GM21737 (cell line): ENCODE measurements around the gene DBP.
"Not testable (repeated sequence)": the region's sequence is repeated elsewhere in the genome, so short reads cannot be mapped to it uniquely, and the experiment has no call there.

Source experiments
- ATAC-seq: cut with Tn5 transposase; IDR thresholded peaks from one replicate; pipeline ENCODE4 v1.9.1; 2021; ENCODE audit warnings: mild to moderate bottlenecking, moderate library complexity; ENCODE audit not compliant: unreplicated experiment

Gene DBP, protein sequence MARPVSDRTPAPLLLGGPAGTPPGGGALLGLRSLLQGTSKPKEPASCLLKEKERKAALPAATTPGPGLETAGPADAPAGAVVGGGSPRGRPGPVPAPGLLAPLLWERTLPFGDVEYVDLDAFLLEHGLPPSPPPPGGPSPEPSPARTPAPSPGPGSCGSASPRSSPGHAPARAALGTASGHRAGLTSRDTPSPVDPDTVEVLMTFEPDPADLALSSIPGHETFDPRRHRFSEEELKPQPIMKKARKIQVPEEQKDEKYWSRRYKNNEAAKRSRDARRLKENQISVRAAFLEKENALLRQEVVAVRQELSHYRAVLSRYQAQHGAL

GRCh38 chr19:48636859-48637448 is at the start of gene DBP:
Gene DBP (minus strand): TSS chr19:48637379. CDS start chr19:48636994, 385 bp downstream.
- no peak for ATAC-seq

- not testable (repeated sequence) for ATAC-seq
Observed at GRCh38 chr19:48686637-48687036, 49.5 kb upstream of the DBP start.

DNA sequence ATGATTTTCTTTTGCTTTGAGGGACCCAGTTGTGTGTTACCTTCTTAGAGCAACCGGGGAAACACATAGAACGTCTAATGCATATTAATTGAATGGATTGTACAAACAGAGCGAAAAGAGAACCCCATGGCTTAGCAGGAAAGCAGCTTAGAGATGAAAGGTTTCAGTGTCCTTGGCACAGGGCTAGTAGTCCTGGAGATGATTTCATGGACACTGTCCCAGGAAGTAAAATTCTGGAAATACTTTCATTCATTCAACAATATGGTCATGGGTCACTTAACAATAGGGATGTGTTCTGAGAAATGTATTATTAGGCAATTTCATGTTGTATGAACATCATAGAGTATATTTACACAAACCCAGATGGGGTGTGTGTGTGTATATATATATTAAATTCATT is 48.9 kb upstream of the DBP start:
- no peak for ATAC-seq

GRCh38 chr19:48685583-48685982 is 48.4 kb upstream of the DBP start:
- ATAC-seq = no peak

DNA sequence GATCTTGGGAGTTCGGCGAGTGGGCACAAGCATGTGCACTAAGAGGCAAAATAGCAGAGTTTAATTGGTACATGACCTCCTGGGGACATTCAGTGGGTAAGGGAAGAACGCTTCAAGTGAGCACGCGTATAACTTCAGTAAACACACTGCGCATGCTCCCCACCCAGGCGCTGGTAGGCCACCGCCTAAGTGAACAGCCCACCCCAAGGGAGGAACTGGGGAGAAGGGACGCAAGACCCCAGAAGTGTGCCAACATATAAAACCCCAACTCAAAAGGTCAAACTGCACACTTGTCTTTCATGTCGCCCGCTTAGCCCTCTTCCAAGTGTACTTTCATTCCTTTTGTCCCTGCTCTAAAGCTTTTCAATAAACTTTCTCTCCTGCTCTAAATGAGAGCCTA is 46.2 kb upstream of the DBP start:
- no peak for ATAC-seq

DNA sequence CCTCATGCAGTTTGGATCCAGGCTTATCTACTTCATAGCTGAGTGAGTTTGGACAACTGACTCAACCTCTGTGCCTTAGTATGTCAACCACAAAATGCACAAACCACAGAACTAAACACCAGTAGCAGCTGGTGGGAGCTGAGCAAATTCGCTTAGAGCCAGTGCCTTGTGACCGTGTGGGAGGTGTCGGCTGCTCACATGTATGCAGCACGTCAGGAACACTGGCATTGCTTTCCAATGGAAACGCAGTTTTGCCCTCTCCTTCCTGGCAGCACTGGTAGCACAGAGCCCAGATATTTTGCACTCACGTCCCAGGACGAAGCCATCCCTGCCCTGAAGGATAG is 43.9 kb upstream of the DBP start:
- ATAC-seq = no peak

- ATAC-seq = no peak
Observed at GRCh38 chr19:48680436-48681126, 43.4 kb upstream of the DBP start.

DNA sequence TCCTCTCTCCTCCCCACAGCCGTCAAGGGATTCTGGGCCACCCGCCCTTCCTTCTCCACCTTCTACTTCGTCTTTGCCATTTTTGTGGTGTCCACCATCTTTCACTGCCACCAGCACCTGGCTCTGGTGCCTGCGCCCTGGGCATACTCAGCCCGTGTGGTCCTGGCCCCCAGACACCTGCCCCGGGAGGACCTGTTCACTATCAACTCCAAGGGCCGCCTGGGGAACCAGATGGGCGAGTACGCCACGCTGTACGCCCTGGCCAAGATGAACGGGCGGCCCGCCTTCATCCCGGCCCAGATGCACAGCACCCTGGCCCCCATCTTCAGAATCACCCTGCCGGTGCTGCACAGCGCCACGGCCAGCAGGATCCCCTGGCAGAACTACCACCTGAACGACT is 42.8 kb upstream of the DBP start:
- ATAC-seq = not testable (repeated sequence)

GRCh38 chr19:48678201-48678600 is 41.0 kb upstream of the DBP start:
- no peak for ATAC-seq

- ATAC-seq = no peak
Observed at GRCh38 chr19:48676887-48677286, 39.7 kb upstream of the DBP start.

DNA sequence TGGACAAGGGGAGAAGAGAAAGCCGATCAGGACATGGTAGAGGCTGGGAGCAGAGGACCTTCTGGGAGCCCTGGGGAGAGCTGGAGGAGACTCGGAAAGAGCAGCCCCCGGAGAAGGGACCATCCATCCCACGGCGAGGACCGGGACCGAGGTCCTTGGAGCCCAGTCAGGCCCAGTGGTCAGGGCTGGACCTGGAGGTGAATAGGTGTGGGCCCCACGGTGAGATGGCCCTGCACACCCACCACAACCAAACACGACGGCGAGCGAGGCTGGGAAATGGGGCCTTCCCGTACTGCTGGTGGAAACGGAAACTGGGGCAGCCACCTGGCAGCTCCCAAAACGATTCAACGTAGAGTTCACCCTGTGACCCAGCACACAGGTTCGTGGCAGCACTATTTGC is 39.3 kb upstream of the DBP start:
- ATAC-seq = no peak

GRCh38 chr19:48674921-48675824 is 38.0 kb upstream of the DBP start:
- ATAC-seq = no peak

DNA sequence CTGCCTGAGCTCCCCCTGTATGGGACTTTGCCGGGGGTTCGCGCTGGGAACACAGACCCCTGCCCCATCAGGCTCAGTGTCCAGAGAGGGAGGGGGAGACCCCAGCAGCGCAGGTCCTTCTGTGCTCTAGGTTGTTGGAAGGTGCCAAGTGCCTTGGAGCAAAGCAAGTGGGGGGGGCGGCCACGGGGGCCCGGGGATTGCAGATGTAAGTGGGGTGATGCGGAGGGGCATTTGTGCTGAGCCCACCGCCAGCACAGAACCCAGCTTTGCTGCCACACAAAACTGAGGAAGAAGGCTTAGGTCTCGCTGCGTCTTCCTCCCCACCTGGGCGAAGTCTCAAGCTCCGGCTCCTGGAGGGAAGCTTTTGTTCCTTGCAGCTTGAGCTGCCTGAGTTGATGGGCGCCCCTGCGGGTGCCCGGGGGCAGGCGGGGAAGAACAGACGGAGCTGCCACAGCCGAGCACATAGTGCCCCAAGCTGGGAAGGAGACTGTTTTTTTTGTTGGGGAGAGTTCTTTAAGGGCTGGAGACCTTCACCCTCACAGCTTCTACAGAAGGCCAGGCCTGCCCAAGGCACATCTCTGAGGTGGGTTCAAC is 37.1 kb upstream of the DBP start:
- no peak for ATAC-seq

GRCh38 chr19:48673436-48674100 is 36.4 kb upstream of the DBP start:
- ATAC-seq = no peak

DNA sequence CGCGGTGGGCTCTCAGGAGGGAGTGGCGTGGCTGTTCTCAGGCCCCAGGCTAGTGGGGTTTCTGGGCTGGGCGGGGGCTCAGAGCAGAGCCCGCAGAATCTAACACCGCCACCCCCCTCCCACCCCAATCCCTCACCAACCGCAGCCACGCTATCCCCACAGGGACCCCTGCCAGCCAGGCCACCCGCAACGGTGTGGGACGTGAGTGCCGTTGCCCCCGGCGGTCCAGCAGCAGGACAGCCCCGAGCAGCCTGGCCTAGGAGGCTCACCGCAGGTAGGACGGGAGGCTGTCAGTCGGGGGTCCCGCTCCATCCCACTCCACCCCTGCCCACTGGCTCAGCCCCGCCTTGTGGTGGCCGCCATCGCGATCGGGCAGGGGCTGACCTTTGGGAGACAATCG is 35.8 kb upstream of the DBP start, which contains the start of gene NTN5:
Gene NTN5, minus strand, starts transcription at position 24 of the 400 bp plus-strand sequence. CDS start 2,031 bp downstream, outside the sequence.
- ATAC-seq = no peak

- ATAC-seq = no peak
Observed at GRCh38 chr19:48671446-48671995, 34.3 kb upstream of the DBP start.

- no peak for ATAC-seq
Observed at GRCh38 chr19:48670699-48671445, 33.7 kb upstream of the DBP start.

DNA sequence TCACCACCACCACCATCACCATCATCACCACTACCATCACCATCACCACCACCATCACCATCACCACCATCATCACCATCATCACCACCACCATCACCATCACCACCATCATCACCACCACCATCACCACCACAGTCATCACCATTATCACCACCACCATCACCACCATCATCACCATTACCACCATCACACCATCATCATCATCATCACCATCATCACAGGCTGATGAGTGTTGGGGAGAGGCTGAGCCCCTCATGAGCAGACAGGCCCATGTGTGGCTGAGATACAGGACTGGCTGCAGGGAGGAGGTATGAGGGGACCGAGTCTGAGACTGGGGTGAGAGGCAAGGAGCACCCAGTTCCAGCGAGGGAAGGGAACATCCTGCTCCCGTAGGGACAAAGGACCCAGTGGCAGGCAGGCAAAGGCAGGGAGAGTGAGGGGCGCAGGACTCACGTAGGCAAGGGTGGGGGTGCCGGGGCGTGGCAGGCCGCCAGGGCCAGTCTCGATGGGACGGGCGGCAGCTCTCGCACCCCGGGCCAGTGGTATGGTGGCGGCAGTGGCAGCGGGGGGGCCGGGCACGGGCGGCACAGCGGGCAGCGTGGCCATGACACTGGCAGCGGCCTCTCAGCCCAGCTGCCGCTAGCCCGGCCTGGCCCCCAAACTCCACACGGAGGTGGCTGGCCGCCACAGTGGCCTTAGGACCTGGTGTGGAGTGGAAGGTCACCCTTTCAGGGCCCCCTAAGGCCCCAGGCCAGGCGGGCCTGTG is 32.9 kb upstream of the DBP start:
- ATAC-seq = no peak
